ENCODE measurements around the gene INTS13.

INTS13 gene

DNA sequence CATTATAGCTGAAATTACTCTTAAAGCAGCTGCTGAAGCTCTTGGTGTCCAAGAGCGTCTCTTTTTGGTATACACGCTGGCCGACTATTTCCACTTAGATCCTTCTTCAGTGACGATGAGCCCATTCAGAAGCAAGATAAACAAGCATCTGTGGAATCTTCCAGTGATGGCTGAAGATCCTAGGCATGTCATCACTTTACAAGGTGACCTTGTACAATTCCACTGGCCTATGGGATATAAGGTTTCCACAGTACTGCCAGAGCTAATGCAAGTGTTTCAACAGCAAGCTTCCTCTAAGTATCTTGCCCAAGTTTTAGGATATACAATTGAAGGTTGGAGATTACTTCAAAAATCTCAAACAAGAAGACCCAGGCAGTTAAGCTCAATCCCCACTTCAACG lies 47.0 kb downstream of the INTS13 start:
- no peaks in the 10 kb centered on the region for H3K36me3 ChIP-seq (ENCODE audit: control insufficient read depth, insufficient read depth, low read length)
- no peak for DNase-seq (ENCODE audit: extremely low read depth, insufficient read length)
- H3K27me3 ChIP-seq (replicated peaks; ENCODE audit: control insufficient read depth, insufficient read depth, low read length), result no peaks in the 10 kb centered on the region
- H3K4me3 ChIP-seq (replicated peaks; ENCODE audit: low read depth, low read length), result no peak overlapping the region
- TF ChIP-seq, protein P1, sequence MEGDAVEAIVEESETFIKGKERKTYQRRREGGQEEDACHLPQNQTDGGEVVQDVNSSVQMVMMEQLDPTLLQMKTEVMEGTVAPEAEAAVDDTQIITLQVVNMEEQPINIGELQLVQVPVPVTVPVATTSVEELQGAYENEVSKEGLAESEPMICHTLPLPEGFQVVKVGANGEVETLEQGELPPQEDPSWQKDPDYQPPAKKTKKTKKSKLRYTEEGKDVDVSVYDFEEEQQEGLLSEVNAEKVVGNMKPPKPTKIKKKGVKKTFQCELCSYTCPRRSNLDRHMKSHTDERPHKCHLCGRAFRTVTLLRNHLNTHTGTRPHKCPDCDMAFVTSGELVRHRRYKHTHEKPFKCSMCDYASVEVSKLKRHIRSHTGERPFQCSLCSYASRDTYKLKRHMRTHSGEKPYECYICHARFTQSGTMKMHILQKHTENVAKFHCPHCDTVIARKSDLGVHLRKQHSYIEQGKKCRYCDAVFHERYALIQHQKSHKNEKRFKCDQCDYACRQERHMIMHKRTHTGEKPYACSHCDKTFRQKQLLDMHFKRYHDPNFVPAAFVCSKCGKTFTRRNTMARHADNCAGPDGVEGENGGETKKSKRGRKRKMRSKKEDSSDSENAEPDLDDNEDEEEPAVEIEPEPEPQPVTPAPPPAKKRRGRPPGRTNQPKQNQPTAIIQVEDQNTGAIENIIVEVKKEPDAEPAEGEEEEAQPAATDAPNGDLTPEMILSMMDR (IDR thresholded peaks at IDR 0.05; ENCODE audit: insufficient read depth, low read length, poor library complexity, severe bottlenecking), result no peak

DNA sequence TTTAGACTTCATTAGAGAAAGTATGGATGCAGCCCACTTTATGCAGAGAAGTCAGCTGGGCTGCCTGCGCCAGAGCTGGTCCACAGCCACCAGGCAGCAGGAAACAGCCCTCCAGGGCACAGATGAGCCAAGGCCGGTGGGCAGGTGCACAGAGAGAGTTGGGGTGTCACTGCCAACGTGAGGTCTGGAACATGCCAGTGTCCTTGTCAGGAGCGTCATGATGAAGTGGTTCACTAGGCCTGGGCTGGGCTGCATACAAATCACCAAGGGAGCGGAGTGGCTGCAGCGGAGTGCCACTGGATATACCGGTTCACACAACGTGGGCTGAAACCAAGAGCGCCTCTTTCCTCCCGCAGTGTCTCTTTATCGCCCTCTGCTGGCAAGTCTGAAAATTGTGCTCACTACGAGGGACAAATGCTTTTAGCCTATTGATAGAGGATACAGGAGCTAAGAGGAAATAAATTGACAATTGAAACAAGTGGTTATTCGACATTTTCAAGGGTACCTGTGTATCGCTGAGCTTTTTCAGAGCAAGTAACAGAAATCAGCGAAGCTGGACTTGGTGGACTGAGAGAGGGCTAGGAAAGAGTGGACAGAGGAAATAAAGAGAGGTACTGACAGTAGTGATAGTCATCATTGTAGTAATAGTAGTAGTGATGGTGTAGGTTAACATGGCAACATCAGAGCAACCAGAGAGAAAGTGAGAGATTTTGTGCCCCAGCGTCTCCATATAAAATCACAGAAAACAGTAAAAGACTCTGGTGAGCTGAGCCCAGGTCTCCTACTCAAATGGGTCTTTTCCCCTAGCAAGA lies 52.8 kb downstream of the INTS13 start:
- H3K4me3 ChIP-seq (replicated peaks; ENCODE audit: low read depth, low read length), result peak overlapping the region; percentile 32; the same call in 1 of the 2 replicates
- peak; percentile 71 for DNase-seq (ENCODE audit: extremely low read depth, insufficient read length)
- TF ChIP-seq, protein P1 (IDR thresholded peaks at IDR 0.05; ENCODE audit: insufficient read depth, low read length, poor library complexity, severe bottlenecking), result peak; percentile 87

DNA sequence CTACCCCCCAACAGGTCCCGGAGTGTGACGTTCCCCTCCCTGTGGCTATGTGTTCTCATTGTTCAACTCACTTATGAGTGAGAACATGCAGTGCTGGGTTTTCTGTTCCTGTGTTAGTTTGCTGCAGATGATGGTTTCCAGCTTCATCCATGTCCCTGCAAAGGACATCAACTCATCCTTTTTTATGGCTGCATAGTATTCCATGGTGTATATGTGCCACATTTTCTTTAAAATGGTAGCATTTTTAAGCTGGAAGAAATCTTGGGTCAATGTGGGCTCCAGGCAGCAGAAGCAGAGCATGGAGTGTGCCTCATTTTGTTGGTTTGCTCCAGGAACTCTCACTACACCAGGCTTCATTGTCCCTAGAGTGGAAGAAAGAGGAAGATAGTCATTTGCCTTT lies 57.2 kb downstream of the INTS13 start:
- H3K4me3 ChIP-seq (replicated peaks; ENCODE audit: low read depth, low read length), result no peak overlapping the region
- no peaks in the 10 kb centered on the region for H3K36me3 ChIP-seq (ENCODE audit: control insufficient read depth, insufficient read depth, low read length)
- TF ChIP-seq, protein P1 (IDR thresholded peaks at IDR 0.05; ENCODE audit: insufficient read depth, low read length, poor library complexity, severe bottlenecking), result no peak
- DNase-seq (ENCODE audit: extremely low read depth, insufficient read length), result no peak
- H3K27me3 ChIP-seq (replicated peaks; ENCODE audit: control insufficient read depth, insufficient read depth, low read length), result no peaks in the 10 kb centered on the region

More for the DNA sequence above, 52.8 kb downstream of the INTS13 start:
- Histone ChIP-seq H3K27me3 (replicated peaks; ENCODE audit: control insufficient read depth, insufficient read depth, low read length) (no peaks in the 10 kb centered on the region), H3K36me3 (ENCODE audit: control insufficient read depth, insufficient read depth, low read length) (no peaks in the 10 kb centered on the region)

DNA sequence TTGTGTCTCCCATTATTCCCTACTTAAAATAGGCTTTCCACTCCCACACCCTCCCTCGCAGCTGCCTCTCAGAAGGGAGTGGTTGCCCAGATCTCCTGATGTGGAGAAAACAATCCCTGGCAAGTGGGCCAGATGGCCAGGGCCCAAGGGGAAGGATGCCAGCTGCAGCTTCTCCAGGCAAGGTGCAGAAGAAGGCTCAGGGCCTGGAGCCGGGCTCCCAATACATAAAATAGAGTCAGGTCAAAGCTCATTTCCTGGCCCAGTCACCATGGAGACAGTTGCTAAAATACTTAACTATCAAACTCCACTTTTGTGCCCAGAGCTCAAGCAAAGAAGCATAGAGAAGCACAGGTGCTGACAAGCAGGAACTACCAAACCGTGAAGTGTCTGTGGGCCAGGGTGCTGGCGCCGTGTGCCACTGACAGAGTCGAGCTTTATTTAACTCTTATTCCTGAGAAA lies 59.1 kb downstream of the INTS13 start:
- H3K36me3 ChIP-seq (ENCODE audit: control insufficient read depth, insufficient read depth, low read length), result no peaks in the 10 kb centered on the region
- H3K4me3 ChIP-seq (replicated peaks; ENCODE audit: low read depth, low read length), result no peak overlapping the region
- DNase-seq (ENCODE audit: extremely low read depth, insufficient read length), result peak; percentile 24
- no peaks in the 10 kb centered on the region for H3K27me3 ChIP-seq (replicated peaks; ENCODE audit: control insufficient read depth, insufficient read depth, low read length)
- TF ChIP-seq, protein P1 (IDR thresholded peaks at IDR 0.05; ENCODE audit: insufficient read depth, low read length, poor library complexity, severe bottlenecking), result no peak

DNA sequence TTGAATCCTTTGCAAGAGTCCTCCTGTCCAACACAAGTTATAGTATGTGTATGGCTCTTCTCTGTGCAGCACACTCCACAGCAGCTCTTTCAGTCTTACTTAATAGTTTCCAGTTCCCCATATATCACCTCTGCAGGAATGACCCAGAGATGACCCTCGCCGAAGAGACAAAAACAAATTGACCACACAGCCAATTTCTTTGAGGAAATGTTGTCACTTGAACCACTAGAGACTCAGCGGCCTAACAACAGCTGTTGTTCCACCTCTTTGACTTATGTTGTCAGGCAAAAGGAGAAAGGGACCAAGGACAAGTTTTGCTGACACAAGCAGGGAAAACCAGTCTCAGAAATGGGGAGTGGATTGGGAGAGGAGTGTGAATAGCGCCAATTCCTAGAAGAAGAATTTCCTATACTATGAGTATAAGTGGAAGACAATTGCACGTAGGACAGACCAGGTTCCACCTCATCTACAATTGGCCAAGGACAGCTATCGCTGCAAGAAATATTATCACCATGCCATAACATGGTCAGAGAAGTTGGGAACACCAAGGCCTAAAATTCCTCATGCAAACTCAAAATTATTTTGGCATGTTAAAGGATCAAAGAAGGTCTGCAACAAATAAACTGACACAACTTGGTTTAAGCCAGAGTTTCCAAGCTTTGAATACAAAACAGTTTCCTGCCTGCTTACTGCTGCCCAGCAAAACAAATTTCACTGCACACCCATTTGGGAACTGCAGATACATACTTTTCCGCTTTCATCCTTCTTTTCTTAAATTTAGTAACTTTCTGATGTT lies 63.1 kb downstream of the INTS13 start:
- Histone ChIP-seq H3K36me3 (ENCODE audit: control insufficient read depth, insufficient read depth, low read length) (no peaks in the 10 kb centered on the region), H3K27me3 (replicated peaks; ENCODE audit: control insufficient read depth, insufficient read depth, low read length) (no peaks in the 10 kb centered on the region), H3K4me3 (replicated peaks; ENCODE audit: low read depth, low read length) (no peak overlapping the region)
- TF ChIP-seq, protein P1 (IDR thresholded peaks at IDR 0.05; ENCODE audit: insufficient read depth, low read length, poor library complexity, severe bottlenecking), result no peak
- peak; percentile 28 for DNase-seq (ENCODE audit: extremely low read depth, insufficient read length)

All from GM06990 (cell line).